Mucosa of stomach (tissue), 1 donor: ENCODE measurements around the gene ACTR1B.
"Not testable (repeated sequence)": the region's sequence is repeated elsewhere in the genome, so short reads cannot be mapped to it uniquely, and the experiment has no call there.

Experiments used
- H3K27me3 ChIP-seq: one replicate; pipeline ENCODE4 v1.7.0; 2013; ENCODE audit warnings: mild to moderate bottlenecking, low read length; ENCODE audit not compliant: control insufficient read depth, insufficient read depth
- H3K36me3 ChIP-seq: one replicate; pipeline ENCODE4 v1.7.0; 2013; ENCODE audit warnings: low read length; ENCODE audit not compliant: control insufficient read depth, insufficient read depth
- H3K4me1 ChIP-seq: one replicate; pipeline ENCODE4 v1.7.0; 2013; ENCODE audit warnings: mild to moderate bottlenecking, low read length; ENCODE audit not compliant: control insufficient read depth, insufficient read depth
- H3K4me3 ChIP-seq: one replicate; pipeline ENCODE4 v1.7.0; 2013; ENCODE audit warnings: low read length
- H3K9ac ChIP-seq: one replicate; pipeline ENCODE4 v1.7.0; 2013; ENCODE audit warnings: mild to moderate bottlenecking, low read length, moderate library complexity
- H3K9me3 ChIP-seq: one replicate; pipeline ENCODE4 v1.7.0; 2013; ENCODE audit warnings: mild to moderate bottlenecking, low read length, moderate library complexity; ENCODE audit not compliant: control insufficient read depth
- donor health status: Pancreatic carcinoma.

Gene ACTR1B

GRCh38 chr2:97677480-97677879 lies 13.6 kb upstream of the ACTR1B start:
- H3K27me3 ChIP-seq, result no peaks in the 10 kb centered on the region
- no peaks in the 10 kb centered on the region for H3K4me1 ChIP-seq
- H3K9me3 ChIP-seq, result no peaks in the 10 kb centered on the region
- H3K36me3 ChIP-seq, result no peaks in the 10 kb centered on the region
- no peak overlapping the region for H3K4me3 ChIP-seq
- H3K9ac ChIP-seq, result no peak overlapping the region

GRCh38 chr2:97676620-97677019 lies 12.8 kb upstream of the ACTR1B start:
- Histone ChIP-seq H3K4me1 (no peaks in the 10 kb centered on the region), H3K27me3 (no peaks in the 10 kb centered on the region), H3K4me3 (no peak overlapping the region), H3K36me3 (no peaks in the 10 kb centered on the region), H3K9ac (no peak overlapping the region), H3K9me3 (no peaks in the 10 kb centered on the region)

- Histone ChIP-seq H3K36me3 (no peaks in the 10 kb centered on the region), H3K4me1 (no peaks in the 10 kb centered on the region), H3K9ac (no peak overlapping the region), H3K9me3 (no peaks in the 10 kb centered on the region), H3K4me3 (no peak overlapping the region), H3K27me3 (no peaks in the 10 kb centered on the region)
Measured at GRCh38 chr2:97675430-97676113, 11.7 kb upstream of the ACTR1B start.

- Histone ChIP-seq H3K9ac (no peak overlapping the region), H3K27me3 (no peaks in the 10 kb centered on the region), H3K36me3 (no peaks in the 10 kb centered on the region), H3K4me3 (no peak overlapping the region), H3K9me3 (no peaks in the 10 kb centered on the region), H3K4me1 (no peaks in the 10 kb centered on the region)
Measured at GRCh38 chr2:97673915-97674283, 10.1 kb upstream of the ACTR1B start.

- H3K4me1 ChIP-seq, result no peaks in the 10 kb centered on the region
- no peaks in the 10 kb centered on the region for H3K27me3 ChIP-seq
- H3K9me3 ChIP-seq, result no peaks in the 10 kb centered on the region
- H3K4me3 ChIP-seq, result no peak overlapping the region
- no peaks in the 10 kb centered on the region for H3K36me3 ChIP-seq
- H3K9ac ChIP-seq, result no peak overlapping the region
Measured at GRCh38 chr2:97673182-97673914, 9.5 kb upstream of the ACTR1B start.

- not testable (repeated sequence) for H3K4me1 ChIP-seq, H3K36me3 ChIP-seq, H3K9me3 ChIP-seq, H3K4me3 ChIP-seq, H3K27me3 ChIP-seq, H3K9ac ChIP-seq
Measured at GRCh38 chr2:97672606-97673140, 8.8 kb upstream of the ACTR1B start.

- Histone ChIP-seq H3K4me1 (no peaks in the 10 kb centered on the region), H3K27me3 (no peaks in the 10 kb centered on the region), H3K36me3 (no peaks in the 10 kb centered on the region), H3K9me3 (no peaks in the 10 kb centered on the region), H3K4me3 (no peak overlapping the region), H3K9ac (no peak overlapping the region)
Measured at GRCh38 chr2:97671526-97671925, 7.7 kb upstream of the ACTR1B start.

GRCh38 chr2:97670471-97670870 lies 6.6 kb upstream of the ACTR1B start:
- H3K27me3 ChIP-seq, result no peaks in the 10 kb centered on the region
- no peaks in the 10 kb centered on the region for H3K36me3 ChIP-seq
- H3K9me3 ChIP-seq, result no peaks in the 10 kb centered on the region
- no peaks in the 10 kb centered on the region for H3K4me1 ChIP-seq
- H3K4me3 ChIP-seq, result no peak overlapping the region
- no peak overlapping the region for H3K9ac ChIP-seq

- H3K4me1 ChIP-seq, result no peaks in the 10 kb centered on the region
- no peaks in the 10 kb centered on the region for H3K27me3 ChIP-seq
- no peak within 1 kb of the TSS for H3K4me3 ChIP-seq
- H3K36me3 ChIP-seq, result no peaks in the 10 kb centered on the region
- H3K9ac ChIP-seq, result no peak within 1 kb of the TSS
- H3K9me3 ChIP-seq, result no peaks in the 10 kb centered on the region
Measured at GRCh38 chr2:97669448-97669847, 5.6 kb upstream of the ACTR1B start, which contains the start of gene C2orf92. C2orf92 (plus strand) TSS chr2:97669713; CDS start chr2:97669789, 76 bp downstream.

- H3K4me3 ChIP-seq, result peak overlapping the region; percentile 32
- H3K36me3 ChIP-seq, result no peaks in the 10 kb centered on the region
- peak overlapping the region; percentile 88 for H3K9ac ChIP-seq
- H3K9me3 ChIP-seq, result no peaks in the 10 kb centered on the region
- H3K4me1 ChIP-seq, result peaks cover 15% of the 10 kb centered on the region
- no peaks in the 10 kb centered on the region for H3K27me3 ChIP-seq
Measured at GRCh38 chr2:97664636-97664970, 759 bp upstream of the ACTR1B start.

- Histone ChIP-seq H3K4me3 (peak overlapping the region; percentile 28), H3K9ac (peak overlapping the region; percentile 82), H3K27me3 (no peaks in the 10 kb centered on the region), H3K9me3 (no peaks in the 10 kb centered on the region), H3K4me1 (peaks cover 15% of the 10 kb centered on the region), H3K36me3 (no peaks in the 10 kb centered on the region)
Measured at GRCh38 chr2:97663626-97663961, 250 bp downstream of the ACTR1B start.

- Histone ChIP-seq H3K4me3 (peak overlapping the region; percentile 28), H3K27me3 (no peaks in the 10 kb centered on the region), H3K4me1 (peaks cover 15% of the 10 kb centered on the region), H3K9ac (peak overlapping the region; percentile 82), H3K36me3 (peaks cover 3% of the 10 kb centered on the region), H3K9me3 (no peaks in the 10 kb centered on the region)
Measured at GRCh38 chr2:97662895-97663625, 784 bp downstream of the ACTR1B start.
